Natural killer cell (primary cell): Measurements from ENCODE around the gene ZG16. TPM values are rescaled to one million over a fixed set of nuclear protein-coding genes. Genes with fewer than 3 reads are reported as not detected.

Experiments used
- ATAC-seq, 3 donors: fragments of 150-1000 bp in 2 of 3; fragments of 200-7000 bp in 1 of 3; cut with Tn5 transposase; 1 replicate in 1 of 3; 2 replicates in 2 of 3; pipeline ENCODE4 v1.10.0; 2021; ENCODE audit warnings: mild to moderate bottlenecking in 2 of 3, moderate library complexity in 2 of 3
- DNase-seq, 2 donors: peaks; one replicate each; pipeline versions ENCODE4 v3.0.0 to v3.0.0-alpha.2; 2013 to 2021; ENCODE audit warnings: mixed read lengths in 1 of 2
- H3K27ac ChIP-seq: one replicate; pipeline ENCODE4 v1.5.1; 2013; ENCODE audit warnings: mild to moderate bottlenecking, low read length
- H3K27me3 ChIP-seq: one replicate; pipeline ENCODE4 v1.6.1; 2013; ENCODE audit warnings: low read length; ENCODE audit not compliant: control insufficient read depth, insufficient read depth
- H3K36me3 ChIP-seq: one replicate; pipeline ENCODE4 v1.6.1; 2013; ENCODE audit warnings: low read length; ENCODE audit not compliant: control insufficient read depth, insufficient read depth
- H3K4me1 ChIP-seq: one replicate; pipeline ENCODE4 v1.6.1; 2013; ENCODE audit warnings: low read length; ENCODE audit not compliant: control insufficient read depth, insufficient read depth
- H3K4me3 ChIP-seq: one replicate; pipeline ENCODE4 v1.5.1; 2013; ENCODE audit warnings: low read length
- H3K9me3 ChIP-seq: one replicate; pipeline ENCODE4 v1.6.1; 2013; ENCODE audit warnings: low read length; ENCODE audit not compliant: control insufficient read depth, insufficient read depth
- H3K27ac Mint-ChIP-seq, 2 donors: one replicate each; pipeline ENCODE4 v1.8.0; 2022; ENCODE audit warnings: mild to moderate bottlenecking in 2 of 2, mixed read lengths in 2 of 2, moderate library complexity in 1 of 2
- H3K27me3 Mint-ChIP-seq, 2 donors: one replicate each; pipeline ENCODE4 v1.8.0; 2022; ENCODE audit warnings: low read depth in 2 of 2, mixed read lengths in 2 of 2
- H3K36me3 Mint-ChIP-seq: one replicate; pipeline ENCODE4 v1.8.0; 2022; ENCODE audit warnings: mixed read lengths
- H3K4me1 Mint-ChIP-seq, 2 donors: one replicate each; pipeline ENCODE4 v1.8.0; 2022; ENCODE audit warnings: mixed read lengths in 2 of 2
- H3K4me3 Mint-ChIP-seq: one replicate; pipeline ENCODE4 v1.8.0; 2022; ENCODE audit warnings: mild to moderate bottlenecking, moderate library complexity, mixed read lengths
- H3K9me3 Mint-ChIP-seq, 2 donors: one replicate each; pipeline ENCODE4 v1.8.0; 2022; ENCODE audit warnings: mixed read lengths in 2 of 2
- WGBS: methylation state at CpG from one replicate; pipeline ENCODE4 v1.1.7; 2013; ENCODE audit warnings: missing lambda C conversion rate; ENCODE audit not compliant: insufficient coverage; 5-methylcytosine and 5-hydroxymethylcytosine counted together
- intact Hi-C: fragments of 100-400 bp; cut with micrococcal nuclease; formaldehyde crosslinking; loops from one replicate; pipeline ENCODE4 v1.14.2; 2022
- total RNA-seq, 4 donors: library from RNA; stranded (reverse); fragments of 120-200 nt in 1 of 4; gene quantifications; one replicate each; pipeline versions ENCODE4 v1.2.3 to v1.2.4, GENCODE V29; 2013 to 2022
- TF ChIP-seq, protein P1 (sequence below): fragments of 200-600 bp; IDR thresholded peaks from one replicate; pipeline ENCODE4 v1.8.0; 2022; ENCODE audit warnings: antibody characterized with exemption

Gene ZG16
- total RNA-seq, 3 donors from 2014 or later (not counting 1 experiment from before 2014, with no cell fraction given): not detected

- intact Hi-C loops: loop anchor here (5.0 kb wide), 1 partner anchor 43 kb away; the partner anchor contains the start of gene CDIPT
- H3K36me3 Mint-ChIP-seq: peaks cover 5% of the 10 kb centered on the region
- H3K4me1 Mint-ChIP-seq: peaks cover 63 to 74% of the 10 kb centered on the region in 2 donors
- H3K27me3 Mint-ChIP-seq: peaks cover 0 to 2% of the 10 kb centered on the region in 2 donors
- no peaks in the 10 kb centered on the region for H3K9me3 Mint-ChIP-seq
- TF ChIP-seq, protein P1, sequence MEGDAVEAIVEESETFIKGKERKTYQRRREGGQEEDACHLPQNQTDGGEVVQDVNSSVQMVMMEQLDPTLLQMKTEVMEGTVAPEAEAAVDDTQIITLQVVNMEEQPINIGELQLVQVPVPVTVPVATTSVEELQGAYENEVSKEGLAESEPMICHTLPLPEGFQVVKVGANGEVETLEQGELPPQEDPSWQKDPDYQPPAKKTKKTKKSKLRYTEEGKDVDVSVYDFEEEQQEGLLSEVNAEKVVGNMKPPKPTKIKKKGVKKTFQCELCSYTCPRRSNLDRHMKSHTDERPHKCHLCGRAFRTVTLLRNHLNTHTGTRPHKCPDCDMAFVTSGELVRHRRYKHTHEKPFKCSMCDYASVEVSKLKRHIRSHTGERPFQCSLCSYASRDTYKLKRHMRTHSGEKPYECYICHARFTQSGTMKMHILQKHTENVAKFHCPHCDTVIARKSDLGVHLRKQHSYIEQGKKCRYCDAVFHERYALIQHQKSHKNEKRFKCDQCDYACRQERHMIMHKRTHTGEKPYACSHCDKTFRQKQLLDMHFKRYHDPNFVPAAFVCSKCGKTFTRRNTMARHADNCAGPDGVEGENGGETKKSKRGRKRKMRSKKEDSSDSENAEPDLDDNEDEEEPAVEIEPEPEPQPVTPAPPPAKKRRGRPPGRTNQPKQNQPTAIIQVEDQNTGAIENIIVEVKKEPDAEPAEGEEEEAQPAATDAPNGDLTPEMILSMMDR: no peak
- Histone ChIP-seq H3K4me1 (peaks cover 74% of the 10 kb centered on the region), H3K9me3 (no peaks in the 10 kb centered on the region), H3K27ac (no peak overlapping the region), H3K36me3 (peaks cover 11% of the 10 kb centered on the region), H3K27me3 (no peaks in the 10 kb centered on the region), H3K4me3 (no peak overlapping the region)
- DNase-seq: no peak
- ATAC-seq: no peak
- 91% methylated on average over 15 of the region's 15 CpGs for WGBS
- peak overlapping the region; percentile 94 for H3K4me3 Mint-ChIP-seq
- H3K27ac Mint-ChIP-seq: peak overlapping the region; percentile 93 to 96
These were observed 41.5 kb downstream of the ZG16 start for GRCh38 chr16:29819506-29819905.

- intact Hi-C loops: no loop called here
- Histone ChIP-seq H3K27me3 (no peaks in the 10 kb centered on the region), H3K9me3 (no peaks in the 10 kb centered on the region), H3K27ac (peak within 1 kb of the TSS; percentile 93), H3K4me1 (peaks cover 73% of the 10 kb centered on the region), H3K4me3 (peak within 1 kb of the TSS; percentile 52), H3K36me3 (peaks cover 11% of the 10 kb centered on the region)
- Mint-ChIP-seq H3K36me3 (peaks cover 5% of the 10 kb centered on the region), H3K27me3 (no peaks in the 10 kb centered on the region), H3K27ac (peak within 1 kb of the TSS; percentile 93 to 96), H3K9me3 (no peaks in the 10 kb centered on the region), H3K4me3 (peak within 1 kb of the TSS; percentile 94), H3K4me1 (peaks cover 62 to 71% of the 10 kb centered on the region in 2 donors)
- WGBS: 0% methylated on average over 4 of the region's 4 CpGs
- ATAC-seq (no peak), DNase-seq (peak in 1 of 2 donors; percentile 63)
- TF ChIP-seq, protein P1: no peak
These were observed 42.2 kb downstream of the ZG16 start, which contains the start of gene MVP for GRCh38 chr16:29820271-29820701. Gene MVP, plus strand, starts transcription at chr16:29820462. Its CDS starts 10,088 bp downstream, at chr16:29830550.

DNA sequence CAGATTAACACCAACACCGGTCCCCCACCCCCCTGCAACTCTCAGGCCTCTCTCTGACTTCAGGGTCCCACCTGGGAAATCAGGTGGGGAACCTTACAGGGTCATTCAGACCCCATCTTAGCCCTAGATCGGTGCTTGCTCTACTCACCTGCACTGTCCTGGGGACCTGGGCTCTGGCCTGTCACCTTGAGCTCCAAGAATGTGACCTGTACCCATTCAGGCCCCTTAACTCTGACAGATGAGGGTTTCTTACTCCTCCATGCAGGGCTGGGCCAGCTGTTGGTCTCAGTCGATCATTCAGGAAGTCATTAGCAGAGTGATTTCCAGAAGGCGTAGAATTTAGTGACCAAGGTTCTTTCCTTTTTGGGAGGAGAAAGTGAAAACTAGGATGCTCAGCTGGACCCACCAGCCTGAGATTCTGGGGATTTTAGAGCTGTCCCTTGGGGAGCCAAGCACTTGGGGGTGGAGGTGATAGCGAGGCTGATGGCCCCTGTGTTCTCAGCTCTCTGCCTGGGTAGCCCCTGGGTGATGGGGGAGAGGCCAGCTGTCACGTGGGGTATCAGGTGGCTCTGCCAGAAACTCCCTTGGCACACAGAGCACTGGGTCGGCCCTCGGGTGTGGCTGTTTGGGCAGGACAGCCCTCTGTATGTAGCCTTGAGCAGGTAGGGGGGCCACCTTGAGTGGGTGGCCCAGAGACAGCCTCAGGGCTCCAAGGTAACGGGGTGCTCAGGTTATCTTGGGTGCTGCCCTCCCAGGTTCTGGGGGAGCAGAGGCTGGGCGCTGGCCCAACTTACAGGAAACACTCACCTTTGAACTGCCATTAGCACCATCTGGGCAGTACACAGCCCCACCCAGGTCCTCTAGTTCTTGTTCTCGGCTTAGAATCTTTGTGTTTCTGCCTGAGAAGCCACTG, 42.9 kb downstream of the ZG16 start:
- ATAC-seq: peak; percentile 63 to 75 (median 72)
- Mint-ChIP-seq H3K36me3 (peaks cover 5% of the 10 kb centered on the region), H3K9me3 (no peaks in the 10 kb centered on the region), H3K4me3 (peak overlapping the region; percentile 94), H3K27me3 (no peaks in the 10 kb centered on the region), H3K27ac (peak overlapping the region; percentile 93 to 96), H3K4me1 (peaks cover 56 to 70% of the 10 kb centered on the region in 2 donors)
- Histone ChIP-seq H3K36me3 (peaks cover 13% of the 10 kb centered on the region), H3K9me3 (no peaks in the 10 kb centered on the region), H3K4me1 (peaks cover 78% of the 10 kb centered on the region), H3K4me3 (peak overlapping the region; percentile 52), H3K27ac (peak overlapping the region; percentile 93), H3K27me3 (no peaks in the 10 kb centered on the region)
- WGBS: 15% methylated on average over 11 of the region's 11 CpGs
- TF ChIP-seq, protein P1: no peak
- intact Hi-C loops: no loop called here
- DNase-seq: peak; percentile 49 to 74
